Vagina (tissue), 2 donors: Measurements from ENCODE around the gene CCDC80.

Experiments used
- POLR2AphosphoS5 ChIP-seq, 2 donors: sonication (generic); formaldehyde crosslinking; IDR thresholded peaks; one replicate each; pipeline ENCODE4 v1.9.0; 2017; ENCODE audit warnings: antibody characterized with exemption in 2 of 2, mild to moderate bottlenecking in 2 of 2, low read depth in 1 of 2; ENCODE audit not compliant: insufficient read depth in 1 of 2
- TF ChIP-seq, protein P1 (sequence below), 3 experiments: fragments of 450-650 bp in 2 of 3; fragments of 200-600 bp in 1 of 3; sonication (generic) in 1 of 3; IDR thresholded peaks; one replicate each; pipeline ENCODE4 v1.5.1; 2017 to 2019; ENCODE audit warnings: antibody characterized with exemption in 3 of 3, mild to moderate bottlenecking in 2 of 3, moderate library complexity in 2 of 3

DNA sequence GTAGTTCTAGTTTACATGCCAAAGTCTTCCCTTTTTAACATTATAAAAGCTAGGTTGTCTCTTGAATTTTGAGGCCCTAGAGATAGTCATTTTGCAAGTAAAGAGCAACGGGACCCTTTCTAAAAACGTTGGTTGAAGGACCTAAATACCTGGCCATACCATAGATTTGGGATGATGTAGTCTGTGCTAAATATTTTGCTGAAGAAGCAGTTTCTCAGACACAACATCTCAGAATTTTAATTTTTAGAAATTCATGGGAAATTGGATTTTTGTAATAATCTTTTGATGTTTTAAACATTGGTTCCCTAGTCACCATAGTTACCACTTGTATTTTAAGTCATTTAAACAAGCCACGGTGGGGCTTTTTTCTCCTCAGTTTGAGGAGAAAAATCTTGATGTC, 57.8 kb downstream of the CCDC80 start:
- TF ChIP-seq, protein P1, sequence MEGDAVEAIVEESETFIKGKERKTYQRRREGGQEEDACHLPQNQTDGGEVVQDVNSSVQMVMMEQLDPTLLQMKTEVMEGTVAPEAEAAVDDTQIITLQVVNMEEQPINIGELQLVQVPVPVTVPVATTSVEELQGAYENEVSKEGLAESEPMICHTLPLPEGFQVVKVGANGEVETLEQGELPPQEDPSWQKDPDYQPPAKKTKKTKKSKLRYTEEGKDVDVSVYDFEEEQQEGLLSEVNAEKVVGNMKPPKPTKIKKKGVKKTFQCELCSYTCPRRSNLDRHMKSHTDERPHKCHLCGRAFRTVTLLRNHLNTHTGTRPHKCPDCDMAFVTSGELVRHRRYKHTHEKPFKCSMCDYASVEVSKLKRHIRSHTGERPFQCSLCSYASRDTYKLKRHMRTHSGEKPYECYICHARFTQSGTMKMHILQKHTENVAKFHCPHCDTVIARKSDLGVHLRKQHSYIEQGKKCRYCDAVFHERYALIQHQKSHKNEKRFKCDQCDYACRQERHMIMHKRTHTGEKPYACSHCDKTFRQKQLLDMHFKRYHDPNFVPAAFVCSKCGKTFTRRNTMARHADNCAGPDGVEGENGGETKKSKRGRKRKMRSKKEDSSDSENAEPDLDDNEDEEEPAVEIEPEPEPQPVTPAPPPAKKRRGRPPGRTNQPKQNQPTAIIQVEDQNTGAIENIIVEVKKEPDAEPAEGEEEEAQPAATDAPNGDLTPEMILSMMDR (IDR thresholded peaks at IDR 0.05): no peak
- TF ChIP-seq POLR2AphosphoS5 (IDR thresholded peaks at IDR 0.05; ENCODE audit: insufficient read depth in 1 of 2, low read depth in 1 of 2): no peak
